ENCODE measurements around the gene SPATA19. TPM values are rescaled to one million over a fixed set of nuclear protein-coding genes. Genes with fewer than 3 reads are reported as not detected.

The SPATA19 gene
- total and polyA plus RNA-seq, 11 donors = not detected

DNA sequence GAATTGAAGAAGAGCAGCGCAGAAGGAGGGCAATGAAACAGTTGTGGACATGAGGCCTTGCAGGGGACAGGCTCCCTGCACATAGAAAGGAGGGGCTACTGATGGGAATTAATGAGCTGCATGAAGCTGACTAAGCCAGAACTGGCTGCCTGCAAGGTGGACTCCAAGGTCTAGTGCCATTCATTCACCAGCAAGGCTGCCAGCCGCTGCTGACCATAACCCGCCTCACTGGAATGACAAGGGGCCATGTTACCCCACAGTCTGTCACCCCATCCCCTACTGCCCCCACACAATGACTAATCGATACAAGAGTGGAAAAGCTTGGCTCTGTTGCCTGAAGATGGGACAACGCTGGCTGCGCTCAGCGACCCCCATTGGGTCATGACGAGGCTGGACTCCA lies 44.6 kb downstream of the SPATA19 start:
- H3K36me3 ChIP-seq = no peaks in the 10 kb centered on the region
- no peak overlapping the region for H3K27ac ChIP-seq
- no peak for ATAC-seq
- H3K4me1 ChIP-seq = no peaks in the 10 kb centered on the region
- peaks cover 0 to 8% (median 0%) of the 10 kb centered on the region in 9 donors for H3K27me3 ChIP-seq
- H3K9me3 ChIP-seq = peaks cover 0 to 11% (median 0%) of the 10 kb centered on the region in 12 donors
- WGBS, 4 donors = 88 to 97% (median 91%) methylated on average over 7 to 8 of the region's 8 CpGs
- DNase-seq = no peak
- H3K4me3 ChIP-seq = no peak overlapping the region
- TF ChIP-seq, protein P1, sequence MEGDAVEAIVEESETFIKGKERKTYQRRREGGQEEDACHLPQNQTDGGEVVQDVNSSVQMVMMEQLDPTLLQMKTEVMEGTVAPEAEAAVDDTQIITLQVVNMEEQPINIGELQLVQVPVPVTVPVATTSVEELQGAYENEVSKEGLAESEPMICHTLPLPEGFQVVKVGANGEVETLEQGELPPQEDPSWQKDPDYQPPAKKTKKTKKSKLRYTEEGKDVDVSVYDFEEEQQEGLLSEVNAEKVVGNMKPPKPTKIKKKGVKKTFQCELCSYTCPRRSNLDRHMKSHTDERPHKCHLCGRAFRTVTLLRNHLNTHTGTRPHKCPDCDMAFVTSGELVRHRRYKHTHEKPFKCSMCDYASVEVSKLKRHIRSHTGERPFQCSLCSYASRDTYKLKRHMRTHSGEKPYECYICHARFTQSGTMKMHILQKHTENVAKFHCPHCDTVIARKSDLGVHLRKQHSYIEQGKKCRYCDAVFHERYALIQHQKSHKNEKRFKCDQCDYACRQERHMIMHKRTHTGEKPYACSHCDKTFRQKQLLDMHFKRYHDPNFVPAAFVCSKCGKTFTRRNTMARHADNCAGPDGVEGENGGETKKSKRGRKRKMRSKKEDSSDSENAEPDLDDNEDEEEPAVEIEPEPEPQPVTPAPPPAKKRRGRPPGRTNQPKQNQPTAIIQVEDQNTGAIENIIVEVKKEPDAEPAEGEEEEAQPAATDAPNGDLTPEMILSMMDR (IDR thresholded peaks at IDR 0.05) = no peak
- TF ChIP-seq POLR2A (IDR thresholded peaks at IDR 0.05) = no peak
- intact Hi-C loops (cut with DNase I) = no loop called here

DNA sequence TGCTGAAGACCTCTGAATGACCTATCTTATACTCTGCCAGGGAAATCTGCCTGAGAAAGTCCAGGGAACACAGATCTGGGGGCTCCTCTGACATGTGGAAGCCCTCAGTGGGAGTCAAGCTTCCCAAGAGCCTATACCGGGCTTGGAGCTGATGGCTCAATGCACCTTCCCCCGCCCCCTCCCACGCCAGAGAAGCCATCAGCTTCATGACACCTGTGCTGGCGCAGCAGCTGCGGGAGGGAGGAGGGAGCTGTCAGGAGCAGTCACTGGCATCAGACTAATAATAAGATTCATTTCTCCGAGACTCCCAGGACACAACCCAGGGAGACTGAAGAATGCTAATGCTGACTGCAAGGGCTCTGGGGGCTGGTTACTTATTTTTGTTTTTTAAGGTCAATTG lies 47.8 kb downstream of the SPATA19 start:
- ATAC-seq (no peak), DNase-seq (no peak)
- Histone ChIP-seq H3K27me3 (peaks cover 0 to 5% (median 0%) of the 10 kb centered on the region in 9 donors), H3K9me3 (peaks cover 0 to 28% (median 9%) of the 10 kb centered on the region in 12 donors), H3K27ac (no peak overlapping the region), H3K4me3 (no peak overlapping the region), H3K4me1 (no peaks in the 10 kb centered on the region), H3K36me3 (no peaks in the 10 kb centered on the region)
- intact Hi-C loops (cut with DNase I) = no loop called here
- WGBS, 4 donors = 61 to 66% (median 65%) methylated on average over 4 to 6 of the region's 6 CpGs
- TF ChIP-seq, protein P1 (IDR thresholded peaks at IDR 0.05) = no peak
- TF ChIP-seq POLR2A (IDR thresholded peaks at IDR 0.05) = no peak

DNA sequence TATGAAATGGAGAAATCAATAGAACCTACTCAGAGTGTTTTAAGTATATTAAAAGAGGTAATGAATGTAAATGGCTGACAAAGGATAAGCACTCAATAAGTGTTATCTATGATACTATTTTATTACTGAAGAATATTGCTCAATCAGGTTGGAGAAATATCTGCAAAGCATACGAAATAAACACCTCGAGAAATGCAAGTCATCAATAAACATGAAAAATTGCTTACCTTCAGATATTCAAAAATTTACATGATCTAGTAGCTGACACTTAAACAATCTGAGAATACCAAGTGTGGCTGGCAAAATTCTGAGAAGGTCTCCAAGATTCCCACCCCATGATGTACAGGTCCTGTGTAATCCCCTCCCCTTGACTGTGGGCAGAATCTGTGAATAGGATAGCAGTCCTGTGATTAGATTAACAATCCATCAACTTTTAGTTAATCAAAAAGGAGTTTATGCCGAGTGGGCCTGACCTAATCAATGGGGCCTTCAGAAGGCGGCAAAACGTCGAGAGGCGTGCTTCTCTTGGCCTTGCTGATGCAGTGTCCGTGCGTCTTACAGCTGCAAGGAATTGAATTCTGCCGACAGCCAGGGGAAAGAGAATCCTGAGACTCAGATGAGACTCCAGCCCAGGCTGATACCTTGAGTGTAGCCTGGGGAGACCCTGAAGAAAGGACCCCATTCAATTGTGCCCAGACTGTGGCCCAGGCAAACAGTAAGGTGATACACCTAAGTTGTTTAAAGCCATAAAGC lies 49.1 kb downstream of the SPATA19 start:
- H3K27ac ChIP-seq = no peak overlapping the region
- no peaks in the 10 kb centered on the region for H3K36me3 ChIP-seq
- WGBS, 4 donors = 89 to 92% (median 90%) methylated on average over 10 of the region's 10 CpGs
- peaks cover 0 to 28% (median 9%) of the 10 kb centered on the region in 12 donors for H3K9me3 ChIP-seq
- no peak overlapping the region for H3K4me3 ChIP-seq
- no peaks in the 10 kb centered on the region for H3K4me1 ChIP-seq
- DNase-seq = no peak
- ATAC-seq = no peak
- intact Hi-C loops (cut with DNase I) = no loop called here
- H3K27me3 ChIP-seq = peaks cover 0 to 5% (median 0%) of the 10 kb centered on the region in 9 donors
- TF ChIP-seq, protein P1 (IDR thresholded peaks at IDR 0.05) = no peak
- TF ChIP-seq POLR2A (IDR thresholded peaks at IDR 0.05) = no peak

DNA sequence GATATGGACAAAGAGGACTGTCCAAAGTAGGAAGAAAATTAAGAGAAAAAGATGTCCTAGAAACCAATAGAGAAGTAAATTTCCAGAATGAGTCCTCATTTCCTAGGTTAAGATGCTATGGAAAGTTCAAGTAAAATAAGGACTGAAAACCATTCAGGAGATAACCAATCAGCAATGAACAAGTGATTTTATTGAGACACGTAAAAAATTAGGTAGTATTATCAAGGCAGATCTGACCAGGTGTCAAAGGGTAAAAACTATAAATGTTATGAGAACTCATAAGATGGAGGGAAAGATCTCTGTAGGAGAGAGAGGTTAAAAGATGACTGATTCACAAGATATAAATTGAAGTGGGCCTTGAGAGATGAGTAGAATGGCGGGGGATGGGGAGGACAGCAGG lies 50.2 kb downstream of the SPATA19 start:
- no peak for DNase-seq
- Histone ChIP-seq H3K27ac (no peak overlapping the region), H3K9me3 (peaks cover 0 to 28% (median 9%) of the 10 kb centered on the region in 12 donors), H3K27me3 (peaks cover 0 to 14% (median 1%) of the 10 kb centered on the region in 9 donors), H3K4me1 (no peaks in the 10 kb centered on the region), H3K36me3 (no peaks in the 10 kb centered on the region), H3K4me3 (no peak overlapping the region)
- intact Hi-C loops (cut with DNase I) = no loop called here
- TF ChIP-seq, protein P1 (IDR thresholded peaks at IDR 0.05) = no peak
- no peak for TF ChIP-seq POLR2A (IDR thresholded peaks at IDR 0.05)
- no peak for ATAC-seq
- 84 to 89% (median 85%) methylated on average over 2 of the region's 2 CpGs for WGBS, 4 donors

All from heart left ventricle (tissue), 16 donors.